ENCODE data around the gene HAAO.

Gene HAAO

GRCh38 chr2:42827647-42828486 is 35.5 kb upstream of the HAAO start:
- peak; percentile 89 for ATAC-seq
- peak overlapping the region; percentile 29 for H3K27ac Mint-ChIP-seq
- H3K36me3 Mint-ChIP-seq, result no peaks in the 10 kb centered on the region
- H3K9me3 Mint-ChIP-seq, result no peaks in the 10 kb centered on the region
- peak; percentile 85 to 91 for DNase-seq (ENCODE audit: low spot score in 2 of 2)
- peak overlapping the region; percentile 64 for H3K4me3 Mint-ChIP-seq
- peaks cover 21% of the 10 kb centered on the region for H3K4me1 Mint-ChIP-seq

GRCh38 chr2:42826231-42826630 is 33.8 kb upstream of the HAAO start:
- Mint-ChIP-seq H3K36me3 (no peaks in the 10 kb centered on the region), H3K4me1 (peaks cover 21% of the 10 kb centered on the region), H3K9me3 (no peaks in the 10 kb centered on the region), H3K27ac (no peak overlapping the region), H3K4me3 (no peak overlapping the region)
- ATAC-seq (no peak), DNase-seq (ENCODE audit: low spot score in 2 of 2) (no peak)

- ATAC-seq (no peak), DNase-seq (ENCODE audit: low spot score in 2 of 2) (no peak)
- H3K36me3 Mint-ChIP-seq, result no peaks in the 10 kb centered on the region
- H3K4me1 Mint-ChIP-seq, result peaks cover 21% of the 10 kb centered on the region
- no peaks in the 10 kb centered on the region for H3K9me3 Mint-ChIP-seq
- no peak overlapping the region for H3K4me3 Mint-ChIP-seq
- H3K27ac Mint-ChIP-seq, result no peak overlapping the region
Measured at GRCh38 chr2:42824454-42824807, 32.0 kb upstream of the HAAO start.

- no peaks in the 10 kb centered on the region for H3K9me3 Mint-ChIP-seq
- no peak overlapping the region for H3K4me3 Mint-ChIP-seq
- H3K27ac Mint-ChIP-seq, result no peak overlapping the region
- peaks cover 18% of the 10 kb centered on the region for H3K4me1 Mint-ChIP-seq
- H3K36me3 Mint-ChIP-seq, result no peaks in the 10 kb centered on the region
- DNase-seq (ENCODE audit: low spot score in 2 of 2) (no peak), ATAC-seq (no peak)
Measured at GRCh38 chr2:42823744-42824453, 31.5 kb upstream of the HAAO start.

GRCh38 chr2:42819160-42819559 is 26.8 kb upstream of the HAAO start:
- DNase-seq (ENCODE audit: low spot score in 2 of 2), result no peak
- ATAC-seq, result no peak
- H3K4me3 Mint-ChIP-seq, result no peak overlapping the region
- no peaks in the 10 kb centered on the region for H3K9me3 Mint-ChIP-seq
- no peaks in the 10 kb centered on the region for H3K4me1 Mint-ChIP-seq
- no peak overlapping the region for H3K27ac Mint-ChIP-seq
- H3K36me3 Mint-ChIP-seq, result no peaks in the 10 kb centered on the region

- peaks cover 6% of the 10 kb centered on the region for H3K4me1 Mint-ChIP-seq
- H3K27ac Mint-ChIP-seq, result no peak overlapping the region
- ATAC-seq (no peak), DNase-seq (ENCODE audit: low spot score in 2 of 2) (no peak)
- H3K36me3 Mint-ChIP-seq, result peaks cover 10% of the 10 kb centered on the region
- H3K4me3 Mint-ChIP-seq, result no peak overlapping the region
- peaks cover 4% of the 10 kb centered on the region for H3K9me3 Mint-ChIP-seq
Measured at GRCh38 chr2:42815726-42816125, 23.3 kb upstream of the HAAO start.

GRCh38 chr2:42813763-42814162 is 21.4 kb upstream of the HAAO start:
- H3K27ac Mint-ChIP-seq, result no peak overlapping the region

GRCh38 chr2:42812899-42813479 is 20.6 kb upstream of the HAAO start:
- peaks cover 18% of the 10 kb centered on the region for H3K4me1 Mint-ChIP-seq
- H3K4me3 Mint-ChIP-seq, result peak overlapping the region; percentile 93
- H3K9me3 Mint-ChIP-seq, result peaks cover 4% of the 10 kb centered on the region
- peaks cover 24% of the 10 kb centered on the region for H3K36me3 Mint-ChIP-seq
- ATAC-seq (no peak), DNase-seq (ENCODE audit: low spot score in 2 of 2) (no peak)
- no peak overlapping the region for H3K27ac Mint-ChIP-seq

More at GRCh38 chr2:42813763-42814162, 21.4 kb upstream of the HAAO start:
- Mint-ChIP-seq H3K9me3 (peaks cover 4% of the 10 kb centered on the region), H3K4me1 (peaks cover 18% of the 10 kb centered on the region), H3K36me3 (peaks cover 24% of the 10 kb centered on the region), H3K4me3 (no peak overlapping the region)
- ATAC-seq (no peak), DNase-seq (ENCODE audit: low spot score in 2 of 2) (no peak)

GRCh38 chr2:42810971-42811811 is 18.8 kb upstream of the HAAO start:
- Mint-ChIP-seq H3K9me3 (peaks cover 4% of the 10 kb centered on the region), H3K36me3 (peaks cover 24% of the 10 kb centered on the region), H3K27ac (peak overlapping the region; percentile 100), H3K4me3 (peak overlapping the region; percentile 93), H3K4me1 (peaks cover 18% of the 10 kb centered on the region)
- DNase-seq (ENCODE audit: low spot score in 2 of 2) (peak in 1 of 2 donors; percentile 38), ATAC-seq (peak; percentile 5)

- Mint-ChIP-seq H3K36me3 (peaks cover 24% of the 10 kb centered on the region), H3K27ac (peak overlapping the region; percentile 100), H3K4me1 (peaks cover 18% of the 10 kb centered on the region), H3K9me3 (peaks cover 4% of the 10 kb centered on the region), H3K4me3 (peak overlapping the region; percentile 93)
- peak; percentile 91 for ATAC-seq
- DNase-seq (ENCODE audit: low spot score in 2 of 2), result peak; percentile 97 to 99
Measured at GRCh38 chr2:42810121-42810970, 18.0 kb upstream of the HAAO start.

- H3K4me3 Mint-ChIP-seq, result peak overlapping the region; percentile 93
- DNase-seq (ENCODE audit: low spot score in 2 of 2) (no peak), ATAC-seq (peak; percentile 61)
- peak overlapping the region; percentile 100 for H3K27ac Mint-ChIP-seq
- H3K4me1 Mint-ChIP-seq, result peaks cover 18% of the 10 kb centered on the region
- H3K36me3 Mint-ChIP-seq, result peaks cover 24% of the 10 kb centered on the region
- peaks cover 4% of the 10 kb centered on the region for H3K9me3 Mint-ChIP-seq
Measured at GRCh38 chr2:42809819-42810120, 17.4 kb upstream of the HAAO start.

GRCh38 chr2:42809131-42809818 is 16.9 kb upstream of the HAAO start:
- H3K36me3 Mint-ChIP-seq, result peaks cover 24% of the 10 kb centered on the region
- H3K9me3 Mint-ChIP-seq, result peaks cover 4% of the 10 kb centered on the region
- peak overlapping the region; percentile 100 for H3K27ac Mint-ChIP-seq
- peak overlapping the region; percentile 93 for H3K4me3 Mint-ChIP-seq
- DNase-seq (ENCODE audit: low spot score in 2 of 2) (no peak), ATAC-seq (no peak)
- H3K4me1 Mint-ChIP-seq, result peaks cover 18% of the 10 kb centered on the region

GRCh38 chr2:42808301-42808700 is 15.9 kb upstream of the HAAO start:
- Mint-ChIP-seq H3K4me1 (peaks cover 18% of the 10 kb centered on the region), H3K9me3 (no peaks in the 10 kb centered on the region), H3K36me3 (peaks cover 24% of the 10 kb centered on the region), H3K27ac (no peak overlapping the region), H3K4me3 (no peak overlapping the region)
- DNase-seq (ENCODE audit: low spot score in 2 of 2) (no peak), ATAC-seq (no peak)

- no peaks in the 10 kb centered on the region for H3K9me3 Mint-ChIP-seq
- peaks cover 13% of the 10 kb centered on the region for H3K4me1 Mint-ChIP-seq
- no peak overlapping the region for H3K4me3 Mint-ChIP-seq
- no peak overlapping the region for H3K27ac Mint-ChIP-seq
- no peak for ATAC-seq
- DNase-seq (ENCODE audit: low spot score in 2 of 2), result no peak
- H3K36me3 Mint-ChIP-seq, result peaks cover 24% of the 10 kb centered on the region
Measured at GRCh38 chr2:42806786-42807185, 14.4 kb upstream of the HAAO start.
